GM12801 (cell line): ENCODE measurements around the gene RUNX3.

Source experiments
- CTCF ChIP-seq: IDR thresholded peaks from one replicate; pipeline ENCODE4 v1.5.1; 2011; ENCODE audit warnings: control low read depth; ENCODE audit not compliant: insufficient read length; ENCODE audit errors: extremely low read depth

RUNX3 gene

GRCh38 chr1:24884751-24885150 is 45.3 kb downstream of the RUNX3 start:
- no peak for TF ChIP-seq CTCF

GRCh38 chr1:24881034-24881433 is 49.0 kb downstream of the RUNX3 start:
- TF ChIP-seq CTCF = no peak

GRCh38 chr1:24878775-24879742 is 51.0 kb downstream of the RUNX3 start:
- TF ChIP-seq CTCF = no peak

- TF ChIP-seq CTCF = no peak
Measured at GRCh38 chr1:24878045-24878444, 52.0 kb downstream of the RUNX3 start.

GRCh38 chr1:24875991-24876506 is 54.0 kb downstream of the RUNX3 start:
- no peak for TF ChIP-seq CTCF

GRCh38 chr1:24875257-24875656 is 54.8 kb downstream of the RUNX3 start:
- no peak for TF ChIP-seq CTCF

GRCh38 chr1:24874611-24875234 is 55.4 kb downstream of the RUNX3 start:
- no peak for TF ChIP-seq CTCF
